ENCODE results near the gene HCRT.

DNA sequence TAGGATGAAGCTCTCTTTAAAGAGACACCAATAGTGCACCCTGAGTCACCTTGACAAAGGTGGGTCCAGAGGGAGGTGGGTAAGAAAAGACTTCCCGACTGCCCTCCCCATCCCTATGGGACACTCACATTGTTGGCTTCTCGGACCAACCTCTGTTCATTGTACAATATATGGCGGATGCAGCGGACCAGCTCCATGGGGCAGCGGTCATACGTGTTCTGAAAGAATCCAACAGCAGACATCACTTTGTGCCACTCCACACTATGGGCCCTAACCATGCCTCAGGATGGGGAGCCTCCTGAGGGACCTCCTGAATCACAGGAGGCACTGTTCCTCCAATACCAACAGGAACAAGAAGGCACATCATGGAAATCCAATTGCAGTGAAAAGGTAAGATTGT, 39.4 kb upstream of the HCRT start:
- no peak for TF ChIP-seq CTCF (IDR thresholded peaks at IDR 0.05; ENCODE audit: low read depth, low read length, poor library complexity, severe bottlenecking)
- no peak for TF ChIP-seq EZH2phosphoT487 (IDR thresholded peaks at IDR 0.05; ENCODE audit: borderline replicate concordance, low read length)

All from DOHH2 (cell line).